GM21381 (cell line): ENCODE measurements around the gene ME2.
A peak's percentile ranks its signal among the peaks of the same experiment; 100 is the strongest.
"Not testable (repeated sequence)": the region's sequence is repeated elsewhere in the genome, so short reads cannot be mapped to it uniquely, and the experiment has no call there.

ENCODE experiments used
- ATAC-seq: cut with Tn5 transposase; IDR thresholded peaks from one replicate; pipeline ENCODE4 v1.9.1; 2021; ENCODE audit warnings: mild to moderate bottlenecking, moderate library complexity; ENCODE audit not compliant: unreplicated experiment

Gene ME2

GRCh38 chr18:50878345-50879301, at the start of gene ME2:
ME2 (plus strand) TSS chr18:50879118; CDS start chr18:50895821, 16,703 bp downstream.
- ATAC-seq: peak; percentile 90

GRCh38 chr18:50829644-50830043, 49.3 kb upstream of the ME2 start:
- ATAC-seq: no peak

- peak; percentile 54 for ATAC-seq
Observed at GRCh38 chr18:50830544-50830943, 48.4 kb upstream of the ME2 start.

- ATAC-seq: peak; percentile 52
Observed at GRCh38 chr18:50832754-50833153, 46.2 kb upstream of the ME2 start.

- ATAC-seq: not testable (repeated sequence)
Observed at GRCh38 chr18:50833496-50833895, 45.4 kb upstream of the ME2 start.

- no peak for ATAC-seq
Observed at GRCh38 chr18:50836521-50836957, 42.4 kb upstream of the ME2 start.

- ATAC-seq: no peak
Observed at GRCh38 chr18:50839341-50839740, 39.6 kb upstream of the ME2 start.

GRCh38 chr18:50839996-50840395, 38.9 kb upstream of the ME2 start:
- no peak for ATAC-seq

GRCh38 chr18:50842846-50843245, 36.1 kb upstream of the ME2 start:
- no peak for ATAC-seq

GRCh38 chr18:50844554-50844953, 34.4 kb upstream of the ME2 start:
- no peak for ATAC-seq

GRCh38 chr18:50844960-50845359, 34.0 kb upstream of the ME2 start:
- ATAC-seq: no peak

- ATAC-seq: no peak
Observed at GRCh38 chr18:50847192-50847591, 31.7 kb upstream of the ME2 start.

GRCh38 chr18:50848061-50848551, 30.8 kb upstream of the ME2 start:
- no peak for ATAC-seq

- no peak for ATAC-seq
Observed at GRCh38 chr18:50848991-50849390, 29.9 kb upstream of the ME2 start.

GRCh38 chr18:50849419-50849821, 29.5 kb upstream of the ME2 start:
- no peak for ATAC-seq

- no peak for ATAC-seq
Observed at GRCh38 chr18:50850307-50851065, 28.4 kb upstream of the ME2 start.

- no peak for ATAC-seq
Observed at GRCh38 chr18:50853863-50854271, 25.1 kb upstream of the ME2 start.

GRCh38 chr18:50855976-50856757, 22.8 kb upstream of the ME2 start:
- no peak for ATAC-seq

GRCh38 chr18:50857166-50857565, 21.8 kb upstream of the ME2 start:
- ATAC-seq: not testable (repeated sequence)

GRCh38 chr18:50857694-50858093, 21.2 kb upstream of the ME2 start:
- ATAC-seq: no peak
